H1 (cell line): ENCODE results near the gene UBE2I. TPM values are rescaled to one million over a fixed set of nuclear protein-coding genes. Genes with fewer than 3 reads are reported as not detected.

Experiments used
- CTCF ChIA-PET: fragments of 300-600 bp; sonication (Branson Sonifier 250); formaldehyde crosslinking; loops from one replicate; lab custom pipeline; 2021; ENCODE audit not compliant: partially characterized antibody; lab: Charles Lee
- POLR2A ChIA-PET: fragments of 300-600 bp; sonication (Branson Sonifier 250); formaldehyde crosslinking; loops from one replicate; lab custom pipeline; 2021; ENCODE audit warnings: inconsistent platforms; ENCODE audit not compliant: partially characterized antibody; lab: Charles Lee
- DNase-seq, 2 experiments: peaks; one replicate each; pipeline versions ENCODE4 v3.0.0 to v3.0.0-alpha.2; 2010 to 2022; ENCODE audit warnings: low spot score in 2 of 2, low read depth in 1 of 2, mixed read lengths in 1 of 2
- FAIRE-seq: peaks from 2 replicates; lab custom pipeline; 2011; peaks lifted over from hg19 to GRCh38; lab: Jason Lieb, UNC
- H2AFZ ChIP-seq: 2 replicates; pipeline ENCODE4 v1.8.1; 2012; ENCODE audit warnings: low read length, inconsistent platforms
- H2AK5ac ChIP-seq: 2 replicates; pipeline ENCODE4 v1.6.1; 2013; ENCODE audit warnings: low read depth, low read length
- H2BK120ac ChIP-seq: replicated peaks from 2 replicates; pipeline ENCODE3; 2013; ENCODE audit warnings: low read depth, low read length, inconsistent platforms
- H2BK12ac ChIP-seq: 2 replicates; pipeline ENCODE4 v1.6.1; 2013; ENCODE audit warnings: low read depth, low read length
- H2BK15ac ChIP-seq: 2 replicates; pipeline ENCODE4 v1.6.1; 2013; ENCODE audit warnings: low read length
- H2BK20ac ChIP-seq: 2 replicates; pipeline ENCODE4 v1.6.1; 2013; ENCODE audit warnings: low read length
- H2BK5ac ChIP-seq: 2 replicates; pipeline ENCODE4 v1.6.1; 2013; ENCODE audit warnings: low read depth, low read length
- H3K14ac ChIP-seq: 2 replicates; pipeline ENCODE4 v1.6.1; 2013; ENCODE audit warnings: inconsistent platforms; ENCODE audit not compliant: insufficient read length
- H3K18ac ChIP-seq: 2 replicates; pipeline ENCODE4 v1.6.1; 2013; ENCODE audit warnings: low read length; ENCODE audit errors: extremely low read depth
- H3K23ac ChIP-seq: 2 replicates; pipeline ENCODE4 v1.6.1; 2013; ENCODE audit warnings: inconsistent platforms; ENCODE audit not compliant: insufficient read length
- H3K23me2 ChIP-seq: 2 replicates; pipeline ENCODE4 v1.6.1; 2013; ENCODE audit warnings: low read depth, low read length
- H3K27ac ChIP-seq: 2 replicates; pipeline ENCODE4 v1.6.1; 2011; ENCODE audit warnings: low read depth, low read length, inconsistent platforms
- H3K27me3 ChIP-seq, 4 experiments: replicated peaks in 1 of 4; 1 replicate in 1 of 4; 2 replicates in 3 of 4; pipeline versions ENCODE4 v1.6.1 to v1.8.1; 2011 to 2013; ENCODE audit warnings: low read length in 3 of 4, mild to moderate bottlenecking in 3 of 4, inconsistent platforms in 2 of 4, mixed read lengths in 2 of 4, moderate library complexity in 1 of 4; ENCODE audit not compliant: control insufficient read depth in 3 of 4, insufficient read depth in 3 of 4; ENCODE audit errors: extremely low read depth in 1 of 4
- H3K36me3 ChIP-seq, 4 experiments: 2 replicates each; pipeline versions ENCODE4 v1.6.1 to v1.8.1; 2011 to 2013; ENCODE audit warnings: mild to moderate bottlenecking in 4 of 4, low read length in 3 of 4, moderate library complexity in 2 of 4, control low read depth in 1 of 4, inconsistent platforms in 1 of 4; ENCODE audit not compliant: insufficient read depth in 4 of 4, control insufficient read depth in 2 of 4
- H3K4ac ChIP-seq: replicated peaks from 2 replicates; pipeline ENCODE3; 2013; ENCODE audit warnings: low read length, low read depth, mixed read lengths, inconsistent platforms; ENCODE audit not compliant: insufficient read length
- H3K4me1 ChIP-seq, 4 experiments: replicated peaks in 1 of 4; 1 replicate in 1 of 4; 2 replicates in 3 of 4; pipeline versions ENCODE4 v1.6.1 to v1.8.1; 2011 to 2013; ENCODE audit warnings: low read length in 3 of 4, inconsistent platforms in 2 of 4, mixed read lengths in 1 of 4; ENCODE audit not compliant: insufficient read depth in 4 of 4, control insufficient read depth in 3 of 4
- H3K4me2 ChIP-seq, 2 experiments: 2 replicates each; pipeline versions ENCODE4 v1.6.1 to v1.8.1; 2011 to 2013; ENCODE audit warnings: low read depth in 2 of 2, low read length in 2 of 2, control low read depth in 1 of 2, inconsistent platforms in 1 of 2, mild to moderate bottlenecking in 1 of 2; ENCODE audit not compliant: insufficient read depth in 1 of 2
- H3K4me3 ChIP-seq, 4 experiments: fragments of 200-600, 300-600 bp in 1 of 4; sonication (generic), shearing (Covaris generic), sonication (Bioruptor Twin) in 1 of 4; 2 replicates each; pipeline versions ENCODE4 v1.5.1 to v1.8.1; 2011 to 2016; ENCODE audit warnings: low read length in 4 of 4, low read depth in 3 of 4, control low read depth in 2 of 4, inconsistent platforms in 2 of 4, mild to moderate bottlenecking in 2 of 4, mixed read lengths in 1 of 4, moderate library complexity in 1 of 4; ENCODE audit not compliant: insufficient read depth in 2 of 4; ENCODE audit errors: extremely low read depth in 1 of 4
- H3K56ac ChIP-seq: replicated peaks from 2 replicates; pipeline ENCODE3; 2013; ENCODE audit warnings: low read depth, mild to moderate bottlenecking, mixed read lengths, low read length, inconsistent platforms; ENCODE audit not compliant: insufficient read length
- H3K79me1 ChIP-seq: 2 replicates; pipeline ENCODE4 v1.6.1; 2013; ENCODE audit warnings: low read depth, low read length, control low read depth
- H3K79me2 ChIP-seq, 2 experiments: 2 replicates each; pipeline versions ENCODE4 v1.6.1 to v1.8.1; 2012 to 2013; ENCODE audit warnings: low read length in 2 of 2, mild to moderate bottlenecking in 2 of 2, inconsistent platforms in 1 of 2; ENCODE audit not compliant: insufficient read depth in 2 of 2, control insufficient read depth in 1 of 2
- H3K9ac ChIP-seq, 4 experiments: replicated peaks in 1 of 4; 1 replicate in 1 of 4; 2 replicates in 3 of 4; pipeline versions ENCODE4 v1.6.1 to v1.8.1; 2011 to 2013; ENCODE audit warnings: low read depth in 3 of 4, low read length in 3 of 4, control low read depth in 2 of 4, mild to moderate bottlenecking in 2 of 4, moderate library complexity in 2 of 4, inconsistent platforms in 1 of 4; ENCODE audit errors: extremely low read depth in 1 of 4
- H3K9me3 ChIP-seq, 2 experiments: 2 replicates each; pipeline versions ENCODE4 v1.6.1 to v1.8.1; 2012 to 2013; ENCODE audit warnings: mild to moderate bottlenecking in 2 of 2, moderate library complexity in 2 of 2, control low read depth in 1 of 2, inconsistent platforms in 1 of 2, low read depth in 1 of 2, low read length in 1 of 2, mixed read lengths in 1 of 2; ENCODE audit not compliant: insufficient read depth in 2 of 2
- H4K20me1 ChIP-seq, 2 experiments: replicated peaks in 1 of 2; 2 replicates each; pipeline versions ENCODE3 to v1.8.1; 2011 to 2013; ENCODE audit warnings: inconsistent platforms in 2 of 2, low read length in 2 of 2, mild to moderate bottlenecking in 1 of 2; ENCODE audit not compliant: insufficient read depth in 2 of 2, control insufficient read depth in 1 of 2
- H4K5ac ChIP-seq: 2 replicates; pipeline ENCODE4 v1.6.1; 2013; ENCODE audit warnings: low read length, low read depth, mixed read lengths, inconsistent platforms; ENCODE audit not compliant: insufficient read length
- H4K8ac ChIP-seq: 2 replicates; pipeline ENCODE4 v1.8.0; 2013; ENCODE audit warnings: mild to moderate bottlenecking, moderate library complexity, low read length, inconsistent platforms; ENCODE audit not compliant: insufficient read depth; ENCODE audit errors: extremely low read depth
- H4K91ac ChIP-seq: replicated peaks from 2 replicates; pipeline ENCODE3; 2013; ENCODE audit warnings: low read length, mixed read lengths, inconsistent platforms; ENCODE audit not compliant: insufficient read length
- CHD1 ChIP-seq: IDR thresholded peaks from 2 replicates; pipeline ENCODE4 v1.6.1; 2012; ENCODE audit warnings: low read depth, low read length, improper control_type of control experiment
- CTBP2 ChIP-seq: IDR thresholded peaks from 2 replicates; pipeline ENCODE4 v1.7.0; 2011; ENCODE audit warnings: borderline replicate concordance, mild to moderate bottlenecking, moderate library complexity, mixed read lengths, low read length; ENCODE audit not compliant: insufficient read depth, insufficient read length
- POLR2A ChIP-seq, 2 experiments: IDR thresholded peaks; 1 replicate in 1 of 2; 2 replicates in 1 of 2; pipeline ENCODE4 v1.6.1; 2011; ENCODE audit warnings: low read depth in 2 of 2, low read length in 2 of 2, mild to moderate bottlenecking in 2 of 2; ENCODE audit errors: control extremely low read depth in 1 of 2
- TBP ChIP-seq: IDR thresholded peaks from 2 replicates; pipeline ENCODE4 v1.6.1; 2011; ENCODE audit warnings: low read depth, low read length, improper control_type of control experiment
- WGBS, 2 experiments: shearing (Covaris generic) in 1 of 2; methylation state at CpG; one replicate each; pipeline versions ENCODE4 v1.1.6 to v1.1.7; 2013 to 2015; ENCODE audit warnings: low lambda C conversion rate in 2 of 2, mixed read lengths in 2 of 2, inconsistent platforms in 1 of 2, low coverage in 1 of 2, missing lambda C conversion rate in 1 of 2; ENCODE audit not compliant: insufficient replicate concordance in 2 of 2, insufficient coverage in 1 of 2, insufficient read length in 1 of 2; ENCODE audit errors: extremely low coverage in 1 of 2, missing lambda C conversion rate in 1 of 2; 5-methylcytosine and 5-hydroxymethylcytosine counted together
- polyA plus RNA-seq, 7 experiments: library from polyadenylated mRNA; depleted of rRNA in 3 of 7; stranded (reverse) in 5 of 7; unstranded in 2 of 7; fragments of >200 nt in 5 of 7; fragments of 200-250 nt in 2 of 7; gene quantifications; 1 replicate in 5 of 7; 2 replicates in 1 of 7; 4 replicates in 1 of 7; pipeline versions ENCODE4 v1.2.1 to v1.2.3, GENCODE V29; 2011 to 2013; ENCODE audit warnings: missing spikeins in 2 of 7, mixed read lengths in 2 of 7
- total RNA-seq: library from RNA; stranded (reverse); fragmentation: NEBNext Ultra II Directional; extraction: Animal tissue kit (Norgen Biotek cat#: 25700); gene quantifications from 2 replicates; pipeline ENCODE4 v1.2.1, GENCODE V29; 2021

UBE2I gene
- total and polyA plus RNA-seq, 2 of the 8 experiments (the other 6 are each of a cell fraction or from before 2014, with no cell fraction given) = 148 to 268 TPM

DNA sequence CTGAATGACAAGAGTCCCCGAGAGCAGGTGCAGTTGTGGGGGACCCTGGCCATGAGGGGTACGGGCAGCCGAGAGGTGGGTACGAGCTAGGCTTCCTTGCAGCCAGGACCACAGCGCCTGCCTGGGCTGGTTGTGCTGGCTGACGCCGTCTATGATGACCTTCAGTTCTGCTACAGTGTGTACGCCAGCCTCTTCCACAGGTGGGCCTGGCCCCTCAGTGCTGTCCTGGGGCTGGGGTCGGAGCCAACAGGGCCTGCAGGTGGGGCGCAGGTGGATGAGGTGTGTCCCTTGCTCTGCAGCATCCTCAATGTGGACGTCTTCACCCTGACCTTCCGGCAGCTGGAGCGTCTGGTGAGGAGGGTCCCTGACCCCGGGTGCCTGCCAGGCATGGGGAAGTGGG lies 35.1 kb downstream of the UBE2I start:
- peaks cover 0 to 6% (median 0%) of the 10 kb centered on the region in 4 experiments; a peak in 3 of 7 replicates for H3K27me3 ChIP-seq
- H2AK5ac ChIP-seq = 0 out of 2 replicates have a peak overlapping the region, but pooled peaks have one; percentile 53
- no peak overlapping the region for H3K27ac ChIP-seq
- no peaks in the 10 kb centered on the region for H3K79me2 ChIP-seq
- 81% methylated on average over 14 of the region's 14 CpGs; no CpG with 5 or more reads in 1 of the 2 experiments for WGBS, 2 experiments
- H3K9me3 ChIP-seq = no peaks in the 10 kb centered on the region
- no peak overlapping the region for H3K23ac ChIP-seq
- no peak overlapping the region for H2BK120ac ChIP-seq
- H4K5ac ChIP-seq = no peak overlapping the region
- no peak overlapping the region for H3K4ac ChIP-seq
- H2BK5ac ChIP-seq = no peak overlapping the region
- no peak overlapping the region; the same call in 1 of the 2 replicates for H4K8ac ChIP-seq
- ChIA-PET CTCF (interaction anchor here (1.8 to 11.1 kb wide), 4 partner anchors 8 to 36 kb away, joined by 4 to 52 read pairs (median 25); partner anchors contain the start of gene BAIAP3), POLR2A (interaction anchor here (1.0 to 2.1 kb wide), 2 partner anchors 17 to 33 kb away, joined by 4 to 7 read pairs; no protein-coding TSS in a partner anchor)
- no peak overlapping the region for H2AFZ ChIP-seq
- H3K79me1 ChIP-seq = no peaks in the 10 kb centered on the region
- H3K23me2 ChIP-seq = peaks cover 4% of the 10 kb centered on the region; the same call in 1 of the 2 replicates
- peaks cover 0 to 12% (median 3%) of the 10 kb centered on the region in 4 experiments; a peak in 4 of 7 replicates for H3K4me1 ChIP-seq
- no peak overlapping the region for H3K14ac ChIP-seq
- no peak overlapping the region for H4K91ac ChIP-seq
- H3K36me3 ChIP-seq = peaks cover 0 to 9% (median 5%) of the 10 kb centered on the region in 4 experiments; a peak in 3 of 8 replicates
- FAIRE-seq (no peak), DNase-seq (no peak)
- H2BK20ac ChIP-seq = no peak overlapping the region
- H4K20me1 ChIP-seq = peaks cover 0 to 10% of the 10 kb centered on the region in 2 experiments
- H3K4me3 ChIP-seq = no peak overlapping the region
- H3K18ac ChIP-seq = no peak overlapping the region
- H2BK12ac ChIP-seq = no peak overlapping the region
- no peak overlapping the region; a peak in 1 of 4 replicates for H3K4me2 ChIP-seq
- no peak overlapping the region for H2BK15ac ChIP-seq
- H3K56ac ChIP-seq = no peak overlapping the region
- no peak overlapping the region for H3K9ac ChIP-seq
- TF ChIP-seq CHD1 = no peak
- TF ChIP-seq POLR2A (IDR thresholded peaks at IDR 0.05; ENCODE audit: control extremely low read depth in 1 of 2, low read depth in 2 of 2, low read length in 2 of 2) = no peak
- no peak for TF ChIP-seq CTBP2
- TF ChIP-seq TBP = no peak
